ENCODE results near the gene TICRR. TPM values are rescaled to one million over a fixed set of nuclear protein-coding genes. Genes with fewer than 3 reads are reported as not detected.

The TICRR gene
- total and polyA plus RNA-seq, 2 experiments from 2014 or later: 0.91 to 2.3 TPM

DNA sequence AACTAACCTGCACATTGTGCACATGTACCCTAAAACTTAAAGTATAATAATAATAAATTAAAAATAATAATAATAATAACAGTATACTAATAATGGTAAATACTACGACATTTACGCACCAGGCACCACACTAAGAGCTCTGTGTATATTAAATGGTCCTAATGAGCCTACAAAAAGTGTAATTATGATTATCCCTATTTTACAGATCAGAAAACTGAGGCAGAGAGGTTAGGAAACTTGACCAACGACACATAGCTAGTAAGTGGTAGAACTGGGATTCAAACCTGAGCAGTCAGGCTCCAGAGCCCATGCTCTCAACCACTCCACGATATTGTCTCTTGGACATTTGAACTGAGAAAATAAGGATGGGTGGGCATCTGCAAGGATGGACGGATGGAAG is 65.0 kb downstream of the TICRR start:
- TF ChIP-seq CTCF (IDR thresholded peaks at IDR 0.05; ENCODE audit: poor library complexity): no peak
- no peak for TF ChIP-seq EZH2 (IDR thresholded peaks at IDR 0.05; ENCODE audit: borderline replicate concordance)
- TF ChIP-seq EZH2phosphoT487 (IDR thresholded peaks at IDR 0.05; ENCODE audit: low read depth, severe bottlenecking, unreplicated experiment): no peak
- WGBS (ENCODE audit: low lambda C conversion rate, missing lambda C conversion rate): 99% methylated on average over 5 of the region's 5 CpGs
- H3K4me2 ChIP-seq: no peak overlapping the region
- no peaks in the 10 kb centered on the region for H3K36me3 ChIP-seq (replicated peaks; ENCODE audit: insufficient read depth, low read depth)
- H3K27ac ChIP-seq: no peak overlapping the region
- no peaks in the 10 kb centered on the region for H3K79me2 ChIP-seq
- H4K20me1 ChIP-seq (ENCODE audit: insufficient read depth, poor library complexity, severe bottlenecking): no peaks in the 10 kb centered on the region
- no peak overlapping the region for H2AFZ ChIP-seq
- H3K4me1 ChIP-seq (ENCODE audit: insufficient read depth): no peaks in the 10 kb centered on the region
- H3K27me3 ChIP-seq: no peaks in the 10 kb centered on the region
- no peak overlapping the region for H3K4me3 ChIP-seq
- H3K9me2 ChIP-seq (replicated peaks; ENCODE audit: insufficient read depth): no peaks in the 10 kb centered on the region
- H3K9me3 ChIP-seq (ENCODE audit: low read depth): no peaks in the 10 kb centered on the region
- no peak for DNase-seq (ENCODE audit: low spot score)

GRCh38 chr15:89641053-89641452 is 65.8 kb downstream of the TICRR start:
- no peak overlapping the region for H3K4me3 ChIP-seq
- H3K9me3 ChIP-seq (ENCODE audit: low read depth): no peaks in the 10 kb centered on the region
- H3K36me3 ChIP-seq (replicated peaks; ENCODE audit: insufficient read depth, low read depth): no peaks in the 10 kb centered on the region
- TF ChIP-seq EZH2 (IDR thresholded peaks at IDR 0.05; ENCODE audit: borderline replicate concordance) (no peak), CTCF (IDR thresholded peaks at IDR 0.05; ENCODE audit: poor library complexity) (no peak), EZH2phosphoT487 (IDR thresholded peaks at IDR 0.05; ENCODE audit: low read depth, severe bottlenecking, unreplicated experiment) (no peak)
- H4K20me1 ChIP-seq (ENCODE audit: insufficient read depth, poor library complexity, severe bottlenecking): no peaks in the 10 kb centered on the region
- H2AFZ ChIP-seq: no peak overlapping the region
- H3K4me1 ChIP-seq (ENCODE audit: insufficient read depth): no peaks in the 10 kb centered on the region
- no peaks in the 10 kb centered on the region for H3K27me3 ChIP-seq
- H3K27ac ChIP-seq: no peak overlapping the region
- no peak overlapping the region for H3K4me2 ChIP-seq
- DNase-seq (ENCODE audit: low spot score): no peak
- 90% methylated on average over 5 of the region's 5 CpGs for WGBS (ENCODE audit: low lambda C conversion rate, missing lambda C conversion rate)
- H3K9me2 ChIP-seq (replicated peaks; ENCODE audit: insufficient read depth): no peaks in the 10 kb centered on the region
- no peaks in the 10 kb centered on the region for H3K79me2 ChIP-seq

- no peaks in the 10 kb centered on the region for H4K20me1 ChIP-seq (ENCODE audit: insufficient read depth, poor library complexity, severe bottlenecking)
- H3K79me2 ChIP-seq: no peaks in the 10 kb centered on the region
- no peak overlapping the region for H3K27ac ChIP-seq
- H3K4me1 ChIP-seq (ENCODE audit: insufficient read depth): no peaks in the 10 kb centered on the region
- no peaks in the 10 kb centered on the region for H3K9me3 ChIP-seq (ENCODE audit: low read depth)
- H3K4me3 ChIP-seq: no peak overlapping the region
- no peaks in the 10 kb centered on the region for H3K9me2 ChIP-seq (replicated peaks; ENCODE audit: insufficient read depth)
- H3K4me2 ChIP-seq: no peak overlapping the region
- 98% methylated on average over 16 of the region's 16 CpGs for WGBS (ENCODE audit: low lambda C conversion rate, missing lambda C conversion rate)
- no peaks in the 10 kb centered on the region for H3K27me3 ChIP-seq
- DNase-seq (ENCODE audit: low spot score): no peak
- H2AFZ ChIP-seq: no peak overlapping the region
- no peak for TF ChIP-seq EZH2phosphoT487 (IDR thresholded peaks at IDR 0.05; ENCODE audit: low read depth, severe bottlenecking, unreplicated experiment)
- TF ChIP-seq CTCF (IDR thresholded peaks at IDR 0.05; ENCODE audit: poor library complexity): no peak
- no peak for TF ChIP-seq EZH2 (IDR thresholded peaks at IDR 0.05; ENCODE audit: borderline replicate concordance)
- no peaks in the 10 kb centered on the region for H3K36me3 ChIP-seq (replicated peaks; ENCODE audit: insufficient read depth, low read depth)
These were observed 66.8 kb downstream of the TICRR start for GRCh38 chr15:89642106-89642505.

- 96% methylated on average over 8 of the region's 8 CpGs for WGBS (ENCODE audit: low lambda C conversion rate, missing lambda C conversion rate)
These were observed 70.4 kb downstream of the TICRR start for GRCh38 chr15:89645680-89646079.

More at GRCh38 chr15:89645680-89646079, 70.4 kb downstream of the TICRR start:
- Histone ChIP-seq H4K20me1 (ENCODE audit: insufficient read depth, poor library complexity, severe bottlenecking) (no peaks in the 10 kb centered on the region), H3K27me3 (no peaks in the 10 kb centered on the region), H3K4me3 (no peak overlapping the region), H3K79me2 (no peaks in the 10 kb centered on the region), H3K36me3 (replicated peaks; ENCODE audit: insufficient read depth, low read depth) (no peaks in the 10 kb centered on the region), H3K4me2 (no peak overlapping the region), H3K9me3 (ENCODE audit: low read depth) (no peaks in the 10 kb centered on the region), H3K4me1 (ENCODE audit: insufficient read depth) (no peaks in the 10 kb centered on the region), H3K27ac (no peak overlapping the region), H3K9me2 (replicated peaks; ENCODE audit: insufficient read depth) (no peaks in the 10 kb centered on the region), H2AFZ (no peak overlapping the region)
- TF ChIP-seq EZH2phosphoT487 (IDR thresholded peaks at IDR 0.05; ENCODE audit: low read depth, severe bottlenecking, unreplicated experiment) (no peak), CTCF (IDR thresholded peaks at IDR 0.05; ENCODE audit: poor library complexity) (no peak), EZH2 (IDR thresholded peaks at IDR 0.05; ENCODE audit: borderline replicate concordance) (no peak)
- no peak for DNase-seq (ENCODE audit: low spot score)

Data from hepatocyte (in vitro differentiated cells).